ENCODE data around the gene LDHAL6A. TPM values are rescaled to one million over a fixed set of nuclear protein-coding genes. Genes with fewer than 3 reads are reported as not detected.

Gene LDHAL6A
- total and polyA plus RNA-seq, 11 donors = not detected

DNA sequence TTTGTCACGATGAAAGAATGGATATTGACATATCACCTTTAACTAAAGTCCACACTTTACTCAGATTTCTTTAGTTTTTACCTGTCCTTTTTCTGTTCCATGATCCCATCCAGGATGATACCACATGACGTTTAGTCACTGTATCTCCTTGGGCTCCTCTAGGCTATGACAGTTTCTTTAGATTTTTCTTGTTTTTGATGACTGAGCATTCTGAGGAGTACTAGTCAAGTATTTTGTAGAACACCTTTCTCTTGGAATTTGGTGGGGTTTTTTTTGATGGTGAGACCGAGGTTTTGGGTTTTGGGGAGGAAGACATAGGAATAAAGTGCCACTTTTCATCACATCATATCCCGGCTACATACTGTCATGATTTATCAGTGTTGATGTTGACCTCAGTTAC, 4.0 kb downstream of the LDHAL6A start:
- intact Hi-C loops (cut with DNase I) = no loop called here

DNA sequence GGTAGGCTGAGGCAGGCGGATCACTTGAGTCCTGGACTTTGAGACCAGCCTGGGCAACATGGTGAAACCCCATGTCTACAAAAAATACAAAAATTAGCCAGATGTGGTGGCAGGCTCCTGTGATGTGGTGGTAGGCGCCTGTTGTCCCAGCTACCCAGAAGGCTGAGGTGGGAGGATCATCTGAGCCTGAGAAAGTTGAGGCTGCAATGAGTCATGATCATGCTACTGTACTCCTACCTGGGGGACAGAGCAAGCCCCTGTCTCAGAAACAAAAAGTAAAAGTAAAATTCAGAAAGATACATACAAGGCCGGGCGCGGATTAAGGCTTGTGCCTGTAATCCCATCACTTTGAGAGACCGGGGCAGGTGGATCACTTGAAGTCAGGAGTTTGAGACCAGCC, 6.3 kb downstream of the LDHAL6A start:
- TF ChIP-seq POLR2A (IDR thresholded peaks at IDR 0.05) = no peak
- TF ChIP-seq, protein P1, sequence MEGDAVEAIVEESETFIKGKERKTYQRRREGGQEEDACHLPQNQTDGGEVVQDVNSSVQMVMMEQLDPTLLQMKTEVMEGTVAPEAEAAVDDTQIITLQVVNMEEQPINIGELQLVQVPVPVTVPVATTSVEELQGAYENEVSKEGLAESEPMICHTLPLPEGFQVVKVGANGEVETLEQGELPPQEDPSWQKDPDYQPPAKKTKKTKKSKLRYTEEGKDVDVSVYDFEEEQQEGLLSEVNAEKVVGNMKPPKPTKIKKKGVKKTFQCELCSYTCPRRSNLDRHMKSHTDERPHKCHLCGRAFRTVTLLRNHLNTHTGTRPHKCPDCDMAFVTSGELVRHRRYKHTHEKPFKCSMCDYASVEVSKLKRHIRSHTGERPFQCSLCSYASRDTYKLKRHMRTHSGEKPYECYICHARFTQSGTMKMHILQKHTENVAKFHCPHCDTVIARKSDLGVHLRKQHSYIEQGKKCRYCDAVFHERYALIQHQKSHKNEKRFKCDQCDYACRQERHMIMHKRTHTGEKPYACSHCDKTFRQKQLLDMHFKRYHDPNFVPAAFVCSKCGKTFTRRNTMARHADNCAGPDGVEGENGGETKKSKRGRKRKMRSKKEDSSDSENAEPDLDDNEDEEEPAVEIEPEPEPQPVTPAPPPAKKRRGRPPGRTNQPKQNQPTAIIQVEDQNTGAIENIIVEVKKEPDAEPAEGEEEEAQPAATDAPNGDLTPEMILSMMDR (IDR thresholded peaks at IDR 0.05) = no peak
- ATAC-seq (no peak), DNase-seq (no peak)
- Histone ChIP-seq H3K36me3 (peaks cover 0 to 5% (median 0%) of the 10 kb centered on the region in 9 donors), H3K9me3 (no peaks in the 10 kb centered on the region), H3K4me1 (no peaks in the 10 kb centered on the region), H3K27ac (no peak overlapping the region), H3K4me3 (no peak overlapping the region), H3K27me3 (no peaks in the 10 kb centered on the region)
- WGBS, 4 donors = 96 to 99% (median 98%) methylated on average over 6 of the region's 6 CpGs
- intact Hi-C loops (cut with DNase I) = no loop called here

More for the DNA sequence above, 4.0 kb downstream of the LDHAL6A start:
- Histone ChIP-seq H3K9me3 (no peaks in the 10 kb centered on the region), H3K4me1 (no peaks in the 10 kb centered on the region), H3K27me3 (peaks cover 0 to 12% (median 0%) of the 10 kb centered on the region in 9 donors), H3K27ac (no peak overlapping the region), H3K36me3 (no peaks in the 10 kb centered on the region), H3K4me3 (no peak overlapping the region)
- ATAC-seq (no peak), DNase-seq (no peak)
- WGBS, 4 donors = 87 to 90% (median 88%) methylated on average over 4 of the region's 4 CpGs
- TF ChIP-seq, protein P1 (IDR thresholded peaks at IDR 0.05) = no peak
- TF ChIP-seq POLR2A (IDR thresholded peaks at IDR 0.05) = no peak

DNA sequence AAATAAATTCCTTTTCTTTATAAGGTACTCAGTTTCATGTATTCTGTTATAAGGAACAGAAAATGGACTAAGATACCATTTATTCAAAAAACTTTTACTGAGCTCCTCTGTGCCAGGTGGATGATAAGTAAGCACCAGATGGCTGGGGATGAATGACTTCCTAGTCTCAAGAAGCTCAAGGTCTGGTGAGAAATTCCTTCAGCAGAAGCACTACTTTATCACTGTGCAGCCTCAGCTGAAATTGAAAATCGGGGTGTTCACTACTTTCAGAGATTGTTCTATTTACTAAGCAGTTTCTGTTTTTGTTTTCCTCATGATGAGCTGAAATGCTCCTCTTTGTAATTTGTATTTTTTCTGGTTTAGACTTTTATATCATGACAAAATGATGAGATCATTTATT, 7.8 kb downstream of the LDHAL6A start:
- 73 to 74% (median 73%) methylated on average over 1 of the region's 1 CpG for WGBS, 4 donors
- Histone ChIP-seq H3K4me1 (no peaks in the 10 kb centered on the region), H3K27me3 (no peaks in the 10 kb centered on the region), H3K9me3 (no peaks in the 10 kb centered on the region), H3K36me3 (peaks cover 0 to 5% (median 0%) of the 10 kb centered on the region in 9 donors), H3K27ac (no peak overlapping the region), H3K4me3 (no peak overlapping the region)
- intact Hi-C loops (cut with DNase I) = no loop called here
- TF ChIP-seq, protein P1 (IDR thresholded peaks at IDR 0.05) = no peak
- DNase-seq = no peak
- no peak for ATAC-seq

DNA sequence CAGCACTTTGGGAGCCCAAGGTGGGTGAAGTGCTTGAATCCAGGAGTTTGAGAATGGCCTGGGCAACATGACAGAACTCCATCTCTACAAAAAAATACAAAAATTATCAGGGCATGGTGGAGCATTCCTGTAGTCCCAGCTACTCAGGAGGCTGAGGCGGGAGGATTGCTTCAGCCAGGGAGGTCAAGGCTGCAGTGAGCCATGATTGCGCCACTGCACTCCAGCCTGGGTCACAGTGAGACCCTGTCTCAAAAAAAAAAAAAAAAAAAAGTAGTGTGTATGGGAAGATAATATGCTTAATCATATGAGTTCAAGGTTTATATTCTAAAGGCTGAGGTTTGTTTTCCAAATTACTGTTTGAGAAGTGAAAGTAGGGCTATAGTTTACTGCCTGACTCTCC, 10.7 kb downstream of the LDHAL6A start:
- H3K36me3 ChIP-seq = peaks cover 0 to 8% (median 0%) of the 10 kb centered on the region in 9 donors
- H3K4me1 ChIP-seq = no peaks in the 10 kb centered on the region
- no peaks in the 10 kb centered on the region for H3K9me3 ChIP-seq
- no peak overlapping the region for H3K27ac ChIP-seq
- no peaks in the 10 kb centered on the region for H3K27me3 ChIP-seq
- no peak for ATAC-seq
- 95 to 100% (median 97%) methylated on average over 2 of the region's 2 CpGs for WGBS, 4 donors
- no peak for DNase-seq
- intact Hi-C loops (cut with DNase I) = no loop called here
- H3K4me3 ChIP-seq = no peak overlapping the region
- TF ChIP-seq, protein P1 (IDR thresholded peaks at IDR 0.05) = no peak
- TF ChIP-seq POLR2A (IDR thresholded peaks at IDR 0.05) = no peak

Measured in heart left ventricle (tissue), 16 donors.